Measurements from ENCODE around the gene GABBR2. TPM values are rescaled to one million over a fixed set of nuclear protein-coding genes. Genes with fewer than 3 reads are reported as not detected.

GABBR2 gene
- total RNA-seq, 1 experiment from 2014 or later: 6.3 TPM

- TF ChIP-seq TCF7L2 (IDR thresholded peaks at IDR 0.05; ENCODE audit: low read depth, low read length) (no peak), POLR2AphosphoS5 (IDR thresholded peaks at IDR 0.05; ENCODE audit: low read depth, low read length) (no peak), CTCF (IDR thresholded peaks at IDR 0.05) (no peak), SIN3A (IDR thresholded peaks at IDR 0.05; ENCODE audit: borderline replicate concordance, insufficient read depth, low read depth, low read length) (no peak), REST (IDR thresholded peaks at IDR 0.05; ENCODE audit: insufficient read depth in 1 of 2, low read depth in 2 of 2, low read length in 1 of 2) (no peak)
- no peak overlapping the region for H3K4me3 ChIP-seq (ENCODE audit: low read depth in 2 of 2, low read length in 2 of 2)
- intact Hi-C loops (cut with micrococcal nuclease; ENCODE audit: unreplicated experiment): no loop called here
- no peaks in the 10 kb centered on the region for H3K36me3 ChIP-seq (ENCODE audit: control insufficient read depth, insufficient read depth, low read length)
- no peaks in the 10 kb centered on the region for H3K27me3 ChIP-seq (ENCODE audit: control insufficient read depth, insufficient read depth, low read length)
- ATAC-seq: no peak
- POLR2A ChIA-PET: no interaction called here
- no TSS peak for BruUV-seq (replicated peaks)
- in situ Hi-C loops (cut with HindIII; ENCODE audit: low pct_unique_long_range_greater_than_20kb, low sequenced_read_pairs): no loop called here
- no peak overlapping the region for H3K27ac ChIP-seq (ENCODE audit: low read length)
- CTCF ChIA-PET: no interaction called here
- no peaks in the 10 kb centered on the region for H3K9me3 ChIP-seq (ENCODE audit: control insufficient read depth, insufficient read depth, low read depth, low read length)
- H3K4me1 ChIP-seq (ENCODE audit: control insufficient read depth, insufficient read depth, low read length): no peaks in the 10 kb centered on the region
- no peak for DNase-seq (ENCODE audit: low read depth, low spot score)
Observed at GRCh38 chr9:98540476-98540875, 168.3 kb downstream of the GABBR2 start.

- in situ Hi-C loops (cut with HindIII; ENCODE audit: low pct_unique_long_range_greater_than_20kb, low sequenced_read_pairs) (no loop called here), intact Hi-C loops (cut with micrococcal nuclease; ENCODE audit: unreplicated experiment) (no loop called here)
- no TSS peak for BruUV-seq (replicated peaks)
- H3K4me1 ChIP-seq (ENCODE audit: control insufficient read depth, insufficient read depth, low read length): no peaks in the 10 kb centered on the region
- no peaks in the 10 kb centered on the region for H3K27me3 ChIP-seq (ENCODE audit: control insufficient read depth, insufficient read depth, low read length)
- ATAC-seq: no peak
- DNase-seq (ENCODE audit: low read depth, low spot score): no peak
- ChIA-PET CTCF (no interaction called here), POLR2A (no interaction called here)
- H3K9me3 ChIP-seq (ENCODE audit: control insufficient read depth, insufficient read depth, low read depth, low read length): no peaks in the 10 kb centered on the region
- H3K36me3 ChIP-seq (ENCODE audit: control insufficient read depth, insufficient read depth, low read length): no peaks in the 10 kb centered on the region
- TF ChIP-seq TCF7L2 (IDR thresholded peaks at IDR 0.05; ENCODE audit: low read depth, low read length) (no peak), SIN3A (IDR thresholded peaks at IDR 0.05; ENCODE audit: borderline replicate concordance, insufficient read depth, low read depth, low read length) (no peak), REST (IDR thresholded peaks at IDR 0.05; ENCODE audit: insufficient read depth in 1 of 2, low read depth in 2 of 2, low read length in 1 of 2) (no peak), POLR2AphosphoS5 (IDR thresholded peaks at IDR 0.05; ENCODE audit: low read depth, low read length) (no peak), CTCF (IDR thresholded peaks at IDR 0.05) (no peak)
- H3K4me3 ChIP-seq (ENCODE audit: low read depth in 2 of 2, low read length in 2 of 2): no peak overlapping the region
- no peak overlapping the region for H3K27ac ChIP-seq (ENCODE audit: low read length)
Observed at GRCh38 chr9:98539954-98540353, 168.8 kb downstream of the GABBR2 start.
